HG03378 (cell line): ENCODE data around the gene HEXB.
"Not testable (repeated sequence)": the region's sequence is repeated elsewhere in the genome, so short reads cannot be mapped to it uniquely, and the experiment has no call there.

ENCODE experiments used
- ATAC-seq: cut with Tn5 transposase; IDR thresholded peaks from one replicate; pipeline ENCODE4 v1.9.1; 2021; ENCODE audit warnings: mild to moderate bottlenecking, moderate library complexity; ENCODE audit not compliant: unreplicated experiment

HEXB gene

GRCh38 chr5:74725331-74725730 lies 40.3 kb downstream of the HEXB start:
- no peak for ATAC-seq

- ATAC-seq: no peak
These were observed 51.7 kb downstream of the HEXB start for GRCh38 chr5:74736759-74737158.

GRCh38 chr5:74738406-74738805 lies 53.4 kb downstream of the HEXB start:
- no peak for ATAC-seq

- not testable (repeated sequence) for ATAC-seq
These were observed 63.7 kb downstream of the HEXB start for GRCh38 chr5:74748742-74749141.

GRCh38 chr5:74761241-74761640 lies 76.2 kb downstream of the HEXB start:
- no peak for ATAC-seq

- no peak for ATAC-seq
These were observed 77.6 kb downstream of the HEXB start for GRCh38 chr5:74762599-74762998.

GRCh38 chr5:74763504-74763903 lies 78.5 kb downstream of the HEXB start:
- ATAC-seq: no peak

GRCh38 chr5:74765201-74765600 lies 80.2 kb downstream of the HEXB start:
- ATAC-seq: no peak

- ATAC-seq: no peak
These were observed 80.9 kb downstream of the HEXB start for GRCh38 chr5:74765929-74766328.

GRCh38 chr5:74766418-74766848 lies 81.4 kb downstream of the HEXB start:
- ATAC-seq: peak; percentile 39

- peak; percentile 87 for ATAC-seq
These were observed 82.0 kb downstream of the HEXB start, which contains the start of the genes GFM2 and NSA2 for GRCh38 chr5:74766849-74767578. GFM2 (minus strand) TSS chr5:74767117; CDS start chr5:74763742, 3,375 bp downstream. NSA2 (plus strand) TSS chr5:74767249; CDS start chr5:74767361, 112 bp downstream.

- peak; percentile 22 for ATAC-seq
These were observed 82.5 kb downstream of the HEXB start for GRCh38 chr5:74767579-74767913.
